HG03025 (cell line): ENCODE data around the gene ARHGAP21.

Source experiments
- ATAC-seq: cut with Tn5 transposase; IDR thresholded peaks from one replicate; pipeline ENCODE4 v1.9.1; 2021; ENCODE audit warnings: mild to moderate bottlenecking, moderate library complexity; ENCODE audit not compliant: unreplicated experiment, low FRiP score

ARHGAP21 gene

GRCh38 chr10:24723386-24723787 is 300 bp downstream of the ARHGAP21 start:
- ATAC-seq = peak; percentile 19

GRCh38 chr10:24722676-24723385 is 856 bp downstream of the ARHGAP21 start:
- peak; percentile 17 for ATAC-seq

GRCh38 chr10:24722131-24722675 is 1.5 kb downstream of the ARHGAP21 start:
- no peak for ATAC-seq

GRCh38 chr10:24721229-24722106 is 2.2 kb downstream of the ARHGAP21 start:
- no peak for ATAC-seq

- ATAC-seq = no peak
These were observed 3.6 kb downstream of the ARHGAP21 start for GRCh38 chr10:24720096-24720495.

GRCh38 chr10:24718031-24718855 is 5.4 kb downstream of the ARHGAP21 start:
- no peak for ATAC-seq

GRCh38 chr10:24716295-24716694 is 7.4 kb downstream of the ARHGAP21 start:
- no peak for ATAC-seq

GRCh38 chr10:24715246-24715769 is 8.4 kb downstream of the ARHGAP21 start:
- ATAC-seq = no peak

GRCh38 chr10:24713086-24713485 is 10.6 kb downstream of the ARHGAP21 start:
- ATAC-seq = no peak

GRCh38 chr10:24711465-24711864 is 12.2 kb downstream of the ARHGAP21 start:
- ATAC-seq = no peak

GRCh38 chr10:24708081-24708480 is 15.6 kb downstream of the ARHGAP21 start:
- no peak for ATAC-seq

- no peak for ATAC-seq
These were observed 16.2 kb downstream of the ARHGAP21 start for GRCh38 chr10:24707445-24707844.

GRCh38 chr10:24706479-24707118 is 17.1 kb downstream of the ARHGAP21 start:
- no peak for ATAC-seq

GRCh38 chr10:24703700-24704099 is 20.0 kb downstream of the ARHGAP21 start:
- ATAC-seq = no peak

GRCh38 chr10:24701447-24701846 is 22.2 kb downstream of the ARHGAP21 start:
- no peak for ATAC-seq

GRCh38 chr10:24700948-24701347 is 22.7 kb downstream of the ARHGAP21 start:
- ATAC-seq = no peak

- ATAC-seq = no peak
These were observed 25.4 kb downstream of the ARHGAP21 start for GRCh38 chr10:24698270-24698669.

- ATAC-seq = no peak
These were observed 26.6 kb downstream of the ARHGAP21 start for GRCh38 chr10:24697080-24697479.

- no peak for ATAC-seq
These were observed 28.2 kb downstream of the ARHGAP21 start for GRCh38 chr10:24695452-24695851.

GRCh38 chr10:24694086-24694485 is 29.6 kb downstream of the ARHGAP21 start:
- ATAC-seq = no peak
